ENCODE results near the gene GALNT18. TPM values are rescaled to one million over a fixed set of nuclear protein-coding genes. Genes with fewer than 3 reads are reported as not detected.

The GALNT18 gene
- total RNA-seq, 2 experiments from 2014 or later, result 2.4 to 2.7 TPM

DNA sequence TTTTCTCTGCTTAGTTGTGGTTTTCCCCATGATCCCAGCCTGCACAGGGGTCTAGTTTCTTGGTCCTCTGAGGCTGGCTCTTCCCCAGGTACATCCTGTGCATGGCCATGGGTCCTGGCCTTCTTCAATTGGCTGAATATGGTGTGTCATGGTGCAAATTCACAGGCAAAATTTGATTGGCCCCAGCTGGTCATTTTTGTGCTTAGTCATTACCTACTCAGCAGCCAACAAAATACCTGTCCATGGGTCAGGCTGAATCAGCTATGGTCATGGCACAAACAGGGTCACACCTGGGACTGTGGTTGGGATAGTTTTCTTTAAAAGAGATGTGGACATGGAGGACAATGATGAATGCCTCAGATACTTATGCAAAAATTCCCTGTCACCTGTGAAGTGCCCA, 354.5 kb downstream of the GALNT18 start:
- H3K36me3 Mint-ChIP-seq, result no peaks in the 10 kb centered on the region
- H3K27me3 Mint-ChIP-seq, result no peaks in the 10 kb centered on the region
- H3K9me3 Mint-ChIP-seq, result no peaks in the 10 kb centered on the region
- H3K4me3 Mint-ChIP-seq, result no peak overlapping the region
- POLR2A ChIA-PET, result no interaction called here
- no peak overlapping the region for H3K27ac Mint-ChIP-seq
- intact Hi-C loops (cut with micrococcal nuclease), result loop anchor here (2.0 kb wide), 1 partner anchor 335 kb away; no protein-coding TSS in a partner anchor
- DNase-seq, result no peak
- CTCF ChIA-PET, result interaction anchor here (0.6 to 4.4 kb wide), 8 partner anchors 19 to 500 kb away, joined by 3 to 43 read pairs (median 4); no protein-coding TSS in a partner anchor
- no peaks in the 10 kb centered on the region for H3K4me1 Mint-ChIP-seq (ENCODE audit: low read depth)

GRCh38 chr11:11265994-11266606, 355.7 kb downstream of the GALNT18 start:
- H3K9me3 Mint-ChIP-seq, result no peaks in the 10 kb centered on the region
- POLR2A ChIA-PET, result no interaction called here
- CTCF ChIA-PET, result interaction anchor here (0.7 to 4.4 kb wide), 10 partner anchors 20 to 1618 kb away, joined by 3 to 43 read pairs (median 4); no protein-coding TSS in a partner anchor
- no peaks in the 10 kb centered on the region for H3K4me1 Mint-ChIP-seq (ENCODE audit: low read depth)
- no peaks in the 10 kb centered on the region for H3K27me3 Mint-ChIP-seq
- intact Hi-C loops (cut with micrococcal nuclease), result loop anchor here (1.0 to 2.0 kb wide), 3 partner anchors 229 to 333 kb away; no protein-coding TSS in a partner anchor
- peak; percentile 79 for DNase-seq
- H3K4me3 Mint-ChIP-seq, result no peak overlapping the region
- no peak overlapping the region for H3K27ac Mint-ChIP-seq
- H3K36me3 Mint-ChIP-seq, result no peaks in the 10 kb centered on the region

DNA sequence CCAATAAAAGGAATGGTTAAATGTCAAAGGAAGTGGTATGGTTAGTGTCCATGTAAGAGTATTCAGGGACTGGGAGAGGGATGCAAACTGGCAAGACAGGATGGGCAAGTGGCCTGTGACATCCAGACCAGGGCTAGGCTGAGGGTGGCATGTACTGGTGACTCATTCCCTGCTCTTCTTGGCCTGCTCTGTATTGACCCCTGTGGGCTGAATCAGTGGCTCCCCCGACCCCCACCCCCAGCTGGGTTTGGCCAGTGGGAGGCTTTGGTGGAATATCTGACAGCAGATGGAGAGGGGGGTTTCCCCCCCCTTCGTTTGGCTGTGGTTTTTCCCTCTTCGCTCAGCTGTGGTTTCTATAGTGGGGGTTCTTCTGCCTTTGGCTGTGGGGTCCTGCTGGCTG, 356.5 kb downstream of the GALNT18 start:
- no peak for DNase-seq
- CTCF ChIA-PET, result interaction anchor here (1.1 to 4.4 kb wide), 4 partner anchors 27 to 237 kb away, joined by 3 to 43 read pairs (median 5); no protein-coding TSS in a partner anchor
- H3K27me3 Mint-ChIP-seq, result no peaks in the 10 kb centered on the region
- H3K36me3 Mint-ChIP-seq, result no peaks in the 10 kb centered on the region
- POLR2A ChIA-PET, result no interaction called here
- no peak overlapping the region for H3K4me3 Mint-ChIP-seq
- no peaks in the 10 kb centered on the region for H3K4me1 Mint-ChIP-seq (ENCODE audit: low read depth)
- intact Hi-C loops (cut with micrococcal nuclease), result no loop called here
- no peak overlapping the region for H3K27ac Mint-ChIP-seq
- no peaks in the 10 kb centered on the region for H3K9me3 Mint-ChIP-seq

DNA sequence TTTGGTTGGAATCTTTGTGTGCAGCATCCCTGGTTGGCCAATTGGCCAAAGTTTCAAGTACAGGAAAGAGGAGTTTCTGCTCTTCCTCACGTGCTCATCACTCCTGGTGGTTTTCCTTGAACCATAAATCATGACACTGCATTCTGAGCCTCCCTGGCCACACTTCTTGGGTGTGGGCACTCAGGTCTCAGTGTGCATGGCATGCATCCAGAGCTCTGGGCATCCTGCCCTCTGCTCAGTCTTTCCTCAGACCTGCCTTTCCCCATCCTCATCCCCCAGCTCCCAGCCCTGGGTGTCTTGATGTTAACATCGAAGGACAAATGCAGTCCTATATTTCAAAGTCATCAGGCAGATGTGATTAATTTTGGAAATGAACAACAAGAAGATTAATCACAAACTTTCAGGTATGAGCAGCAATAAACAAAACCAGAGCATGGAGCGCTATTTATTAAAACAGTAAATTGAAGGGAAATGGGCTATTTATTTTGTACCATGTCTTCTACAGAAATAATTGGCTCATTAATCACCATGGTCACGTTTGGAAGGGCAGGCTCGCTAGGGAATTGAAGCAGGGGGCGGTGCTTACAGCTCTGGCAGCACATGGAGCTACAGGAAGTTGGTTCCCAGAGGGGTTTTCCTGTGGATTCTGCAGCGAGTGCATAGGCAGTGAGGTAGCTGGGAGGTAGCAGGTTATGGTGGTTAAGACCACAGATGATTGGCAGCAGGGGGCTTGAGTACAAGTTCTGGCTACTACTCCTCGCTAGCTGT, 358.4 kb downstream of the GALNT18 start:
- no peak overlapping the region for H3K27ac Mint-ChIP-seq
- intact Hi-C loops (cut with micrococcal nuclease), result no loop called here
- DNase-seq, result no peak
- H3K27me3 Mint-ChIP-seq, result peaks cover 1% of the 10 kb centered on the region
- H3K9me3 Mint-ChIP-seq, result no peaks in the 10 kb centered on the region
- ChIA-PET POLR2A (interaction anchor here (0.8 kb wide), 1 partner anchor 10 kb away, joined by 3 read pairs; no protein-coding TSS in a partner anchor), CTCF (interaction anchor here (1.3 to 2.7 kb wide), 3 partner anchors 107 to 235 kb away, joined by 4 to 15 read pairs (median 6); no protein-coding TSS in a partner anchor)
- H3K4me1 Mint-ChIP-seq (ENCODE audit: low read depth), result no peaks in the 10 kb centered on the region
- H3K4me3 Mint-ChIP-seq, result no peak overlapping the region
- no peaks in the 10 kb centered on the region for H3K36me3 Mint-ChIP-seq

DNA sequence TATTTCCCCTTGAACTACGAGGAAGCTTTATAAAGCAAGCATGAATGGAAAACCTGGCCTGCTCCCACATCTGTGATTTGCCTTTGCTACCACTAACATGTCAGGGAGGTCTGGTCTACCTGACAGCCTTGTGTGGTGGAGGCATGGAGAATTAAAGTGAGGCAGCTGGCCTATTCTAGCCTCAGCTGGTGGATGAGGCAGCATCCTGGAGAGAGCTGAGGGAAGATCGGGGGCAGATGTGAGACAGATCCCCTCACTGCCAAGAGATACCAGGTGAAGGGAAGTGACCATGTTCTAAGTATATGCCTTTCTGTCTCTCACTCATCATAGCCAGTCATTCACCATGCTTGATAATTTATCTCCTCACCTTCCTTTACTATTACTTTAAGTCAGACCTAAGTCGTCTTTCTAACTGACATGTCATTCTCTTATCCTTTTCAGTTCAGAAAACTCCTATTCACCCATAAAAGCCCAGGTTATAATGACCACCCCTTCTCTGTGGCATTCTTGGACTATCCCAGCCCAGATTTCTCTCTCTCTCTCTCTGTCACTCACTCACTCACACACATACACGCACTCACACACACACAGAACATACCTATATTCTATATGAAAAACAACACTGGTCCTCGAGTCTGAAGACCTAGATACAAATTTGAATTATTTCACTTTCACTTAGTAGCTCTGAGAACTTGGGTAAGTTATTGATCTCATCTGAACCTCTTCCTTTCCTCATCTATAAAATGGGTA, 359.5 kb downstream of the GALNT18 start:
- no peak for DNase-seq
- Mint-ChIP-seq H3K4me1 (ENCODE audit: low read depth) (no peaks in the 10 kb centered on the region), H3K9me3 (no peaks in the 10 kb centered on the region), H3K27me3 (peaks cover 1% of the 10 kb centered on the region), H3K4me3 (no peak overlapping the region), H3K36me3 (no peaks in the 10 kb centered on the region), H3K27ac (no peak overlapping the region)
- CTCF ChIA-PET, result interaction anchor here (2.7 kb wide), 1 partner anchor 225 kb away, joined by 15 read pairs; no protein-coding TSS in a partner anchor
- POLR2A ChIA-PET, result interaction anchor here (0.8 kb wide), 1 partner anchor 9 kb away, joined by 3 read pairs; no protein-coding TSS in a partner anchor
- intact Hi-C loops (cut with micrococcal nuclease), result no loop called here

- DNase-seq, result no peak
- no peaks in the 10 kb centered on the region for H3K36me3 Mint-ChIP-seq
- POLR2A ChIA-PET, result no interaction called here
- H3K4me1 Mint-ChIP-seq (ENCODE audit: low read depth), result no peaks in the 10 kb centered on the region
- CTCF ChIA-PET, result interaction anchor here (2.7 kb wide), 1 partner anchor 225 kb away, joined by 15 read pairs; no protein-coding TSS in a partner anchor
- no peak overlapping the region for H3K27ac Mint-ChIP-seq
- H3K27me3 Mint-ChIP-seq, result peaks cover 1% of the 10 kb centered on the region
- intact Hi-C loops (cut with micrococcal nuclease), result no loop called here
- H3K9me3 Mint-ChIP-seq, result no peaks in the 10 kb centered on the region
- no peak overlapping the region for H3K4me3 Mint-ChIP-seq
Observed at GRCh38 chr11:11261629-11262028, 360.2 kb downstream of the GALNT18 start.

GRCh38 chr11:11260903-11261302, 360.9 kb downstream of the GALNT18 start:
- Mint-ChIP-seq H3K4me1 (ENCODE audit: low read depth) (no peaks in the 10 kb centered on the region), H3K27me3 (peaks cover 1% of the 10 kb centered on the region), H3K4me3 (no peak overlapping the region), H3K36me3 (no peaks in the 10 kb centered on the region), H3K27ac (no peak overlapping the region), H3K9me3 (no peaks in the 10 kb centered on the region)
- intact Hi-C loops (cut with micrococcal nuclease), result no loop called here
- POLR2A ChIA-PET, result no interaction called here
- CTCF ChIA-PET, result no interaction called here
- DNase-seq, result no peak

DNA sequence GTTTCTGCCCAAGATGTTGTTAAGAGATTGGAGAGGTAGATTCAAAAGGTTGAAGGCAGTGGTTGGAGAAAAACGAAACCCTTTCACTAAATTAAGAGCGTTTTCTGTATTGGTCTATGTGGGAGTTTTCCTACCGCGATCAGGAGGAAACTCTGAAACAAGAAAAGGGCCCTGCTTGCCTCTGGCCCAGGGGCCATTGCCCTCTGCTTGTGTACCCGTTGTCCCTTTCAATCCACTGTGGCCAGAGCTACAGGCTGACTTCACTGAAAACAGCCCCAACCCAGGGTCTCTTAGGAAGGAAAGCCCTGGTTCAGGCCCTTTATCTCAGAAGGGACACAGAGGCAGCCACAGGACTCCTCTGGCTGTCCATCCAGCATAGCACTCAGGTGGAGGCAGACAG, 367.8 kb downstream of the GALNT18 start:
- intact Hi-C loops (cut with micrococcal nuclease), result no loop called here
- CTCF ChIA-PET, result no interaction called here
- H3K27me3 Mint-ChIP-seq, result peaks cover 5% of the 10 kb centered on the region
- POLR2A ChIA-PET, result no interaction called here
- no peak overlapping the region for H3K4me3 Mint-ChIP-seq
- no peak for DNase-seq
- H3K27ac Mint-ChIP-seq, result no peak overlapping the region
- no peaks in the 10 kb centered on the region for H3K9me3 Mint-ChIP-seq
- H3K4me1 Mint-ChIP-seq (ENCODE audit: low read depth), result no peaks in the 10 kb centered on the region
- no peaks in the 10 kb centered on the region for H3K36me3 Mint-ChIP-seq

- ChIA-PET CTCF (no interaction called here), POLR2A (no interaction called here)
- Mint-ChIP-seq H3K27me3 (peaks cover 5% of the 10 kb centered on the region), H3K36me3 (no peaks in the 10 kb centered on the region), H3K9me3 (no peaks in the 10 kb centered on the region), H3K27ac (no peak overlapping the region), H3K4me1 (ENCODE audit: low read depth) (no peaks in the 10 kb centered on the region), H3K4me3 (no peak overlapping the region)
- intact Hi-C loops (cut with micrococcal nuclease), result no loop called here
- no peak for DNase-seq
Observed at GRCh38 chr11:11253497-11253896, 368.3 kb downstream of the GALNT18 start.

DNA sequence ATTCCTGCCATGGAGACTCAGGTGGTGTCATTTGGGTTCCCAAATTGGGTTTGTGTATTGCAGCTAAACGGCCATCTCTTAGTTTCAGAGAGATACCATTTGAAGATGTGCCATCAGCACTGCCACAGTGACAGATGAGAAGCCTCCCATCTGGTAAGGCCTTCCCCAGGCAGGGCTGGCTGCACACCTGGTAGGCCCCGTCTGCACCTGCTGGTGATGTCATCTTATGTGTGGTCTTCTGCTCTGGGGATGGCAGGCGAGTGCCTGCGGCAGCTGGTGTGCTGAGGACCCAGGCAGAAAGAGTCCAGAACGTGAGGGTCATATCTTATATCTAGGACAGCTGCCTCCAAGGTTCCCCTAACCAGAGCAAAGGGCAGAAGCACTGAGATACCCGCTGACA, 369.4 kb downstream of the GALNT18 start:
- no peak for DNase-seq
- no peak overlapping the region for H3K4me3 Mint-ChIP-seq
- no peak overlapping the region for H3K27ac Mint-ChIP-seq
- intact Hi-C loops (cut with micrococcal nuclease), result no loop called here
- H3K27me3 Mint-ChIP-seq, result peaks cover 5% of the 10 kb centered on the region
- CTCF ChIA-PET, result no interaction called here
- no peaks in the 10 kb centered on the region for H3K36me3 Mint-ChIP-seq
- no peaks in the 10 kb centered on the region for H3K9me3 Mint-ChIP-seq
- H3K4me1 Mint-ChIP-seq (ENCODE audit: low read depth), result no peaks in the 10 kb centered on the region
- POLR2A ChIA-PET, result no interaction called here

DNA sequence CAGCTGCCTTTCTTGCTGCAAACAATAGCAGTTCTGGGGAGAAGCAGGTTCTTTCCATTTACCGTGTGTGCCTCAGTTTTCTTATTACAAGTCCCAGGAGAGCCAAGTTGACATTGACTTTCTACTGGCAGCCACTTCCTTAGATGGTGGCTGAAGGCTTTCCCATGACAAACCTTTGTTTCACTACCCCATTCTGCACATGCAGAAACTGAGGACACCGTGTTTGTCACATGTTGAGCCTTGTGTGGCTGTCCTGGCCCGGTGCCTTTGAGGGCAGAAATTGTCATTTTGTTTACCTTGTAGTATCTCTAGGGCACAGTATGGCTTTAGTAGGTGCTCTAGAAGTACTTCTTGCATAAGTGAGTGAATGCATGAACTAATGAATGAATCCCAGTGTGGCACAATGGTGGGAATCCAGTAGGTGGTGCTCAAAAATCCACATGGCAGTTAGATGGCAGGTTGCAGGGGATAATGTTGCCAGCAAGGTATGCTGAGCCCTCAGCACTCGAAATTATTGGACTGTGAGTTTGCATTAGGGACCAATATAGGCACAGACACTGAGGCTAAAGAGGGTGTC, 370.3 kb downstream of the GALNT18 start:
- Mint-ChIP-seq H3K9me3 (no peaks in the 10 kb centered on the region), H3K27ac (no peak overlapping the region), H3K36me3 (no peaks in the 10 kb centered on the region), H3K4me3 (no peak overlapping the region), H3K27me3 (peaks cover 5% of the 10 kb centered on the region), H3K4me1 (ENCODE audit: low read depth) (no peaks in the 10 kb centered on the region)
- POLR2A ChIA-PET, result no interaction called here
- intact Hi-C loops (cut with micrococcal nuclease), result no loop called here
- no peak for DNase-seq
- CTCF ChIA-PET, result no interaction called here

DNA sequence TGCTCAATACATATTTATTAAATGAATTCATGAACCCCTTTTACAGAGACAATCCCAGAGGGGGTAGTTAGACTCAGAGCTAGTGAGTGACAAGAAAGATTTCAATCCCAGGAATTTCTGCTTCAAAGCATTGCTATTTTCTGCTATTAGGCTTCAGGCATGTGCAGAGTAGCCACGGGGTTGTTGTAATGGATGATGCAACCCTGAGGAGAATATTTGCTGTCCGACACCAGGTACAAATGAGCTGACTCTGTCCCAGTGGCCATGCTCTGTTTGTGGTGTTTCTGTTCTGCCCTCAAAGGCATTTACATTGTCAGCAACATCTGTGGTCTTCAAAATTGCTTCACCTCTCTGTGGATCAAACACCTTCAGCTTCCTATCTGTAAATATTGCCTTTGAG, 371.3 kb downstream of the GALNT18 start:
- Mint-ChIP-seq H3K27ac (no peak overlapping the region), H3K4me3 (no peak overlapping the region), H3K9me3 (no peaks in the 10 kb centered on the region), H3K27me3 (peaks cover 5% of the 10 kb centered on the region), H3K4me1 (ENCODE audit: low read depth) (no peaks in the 10 kb centered on the region), H3K36me3 (no peaks in the 10 kb centered on the region)
- ChIA-PET CTCF (no interaction called here), POLR2A (no interaction called here)
- DNase-seq, result no peak
- intact Hi-C loops (cut with micrococcal nuclease), result no loop called here
